Stimulated activated naive CD8-positive, alpha-beta T cell treated with anti-CD3 and anti-CD28 coated beads, Interleukin-15, Interleukin-2, amounts not matched to agents 100 ng/mL and 50 ng/mL, for 24 hours (primary cell): ENCODE results near the gene MISFA.
"Not testable (repeated sequence)": the region's sequence is repeated elsewhere in the genome, so short reads cannot be mapped to it uniquely, and the experiment has no call there.

Source experiments
- H3K27ac Mint-ChIP-seq: one replicate; pipeline ENCODE4 v1.8.0; 2021; ENCODE audit warnings: mild to moderate bottlenecking, mixed read lengths
- H3K27me3 Mint-ChIP-seq: one replicate; pipeline ENCODE4 v1.8.0; 2021; ENCODE audit warnings: mixed read lengths
- H3K36me3 Mint-ChIP-seq: one replicate; pipeline ENCODE4 v1.8.0; 2021; ENCODE audit warnings: low read depth, mixed read lengths
- H3K4me1 Mint-ChIP-seq: one replicate; pipeline ENCODE4 v1.8.0; 2021; ENCODE audit warnings: low read depth, mixed read lengths
- H3K4me3 Mint-ChIP-seq: one replicate; pipeline ENCODE4 v1.8.0; 2021; ENCODE audit warnings: mild to moderate bottlenecking, mixed read lengths
- H3K9me3 Mint-ChIP-seq: one replicate; pipeline ENCODE4 v1.8.0; 2021; ENCODE audit warnings: mixed read lengths

The MISFA gene

GRCh38 chr11:18643034-18643433 is 43.4 kb downstream of the MISFA start:
- H3K27ac Mint-ChIP-seq, H3K36me3 Mint-ChIP-seq, H3K4me1 Mint-ChIP-seq, H3K27me3 Mint-ChIP-seq, H3K9me3 Mint-ChIP-seq, H3K4me3 Mint-ChIP-seq: not testable (repeated sequence)

GRCh38 chr11:18650353-18650752 is 50.8 kb downstream of the MISFA start:
- Mint-ChIP-seq H3K4me1 (no peaks in the 10 kb centered on the region), H3K27me3 (no peaks in the 10 kb centered on the region), H3K9me3 (no peaks in the 10 kb centered on the region), H3K27ac (no peak overlapping the region), H3K4me3 (no peak overlapping the region), H3K36me3 (no peaks in the 10 kb centered on the region)

- Mint-ChIP-seq H3K4me1 (no peaks in the 10 kb centered on the region), H3K27me3 (no peaks in the 10 kb centered on the region), H3K4me3 (no peak overlapping the region), H3K27ac (no peak overlapping the region), H3K9me3 (no peaks in the 10 kb centered on the region), H3K36me3 (no peaks in the 10 kb centered on the region)
Measured at GRCh38 chr11:18650859-18651557, 51.4 kb downstream of the MISFA start.
